HCT116 (cell line): ENCODE measurements around the gene CAMK2D. TPM values are rescaled to one million over a fixed set of nuclear protein-coding genes. Genes with fewer than 3 reads are reported as not detected.

Experiments
- ATAC-seq: fragments of 200-7000 bp; cut with Tn5 transposase; 2 replicates; pipeline ENCODE4 v1.9.1; 2020; ENCODE audit warnings: mild to moderate bottlenecking, moderate library complexity
- BruUV-seq: library from RNA; stranded (reverse); fragments of 400-500 nt; replicated peaks from 2 replicates; lab custom pipeline; 2021; lab: Mats Ljungman, UMichigan
- CTCF ChIA-PET: fragments of 300-600 bp; sonication (Branson Sonifier 250); formaldehyde crosslinking; loops from one replicate; lab custom pipeline; 2021; ENCODE audit warnings: antibody characterized with exemption; lab: Charles Lee
- POLR2A ChIA-PET: fragments of 300-600, 350-600 bp; sonication (Branson Sonifier 250); formaldehyde crosslinking; loops from one replicate; lab custom pipeline; 2021; ENCODE audit warnings: antibody characterized with exemption; lab: Charles Lee
- RAD21 ChIA-PET, 2 experiments: fragments of 300-600 bp; sonication (Branson Sonifier 250); formaldehyde crosslinking; loops; one replicate each; lab custom pipeline; 2023; ENCODE audit warnings: low total read pairs in 2 of 2; ENCODE audit not compliant: uncharacterized antibody in 2 of 2, unreplicated experiment in 2 of 2, low non-redundant PET in 1 of 2; lab: Charles Lee
- DNase-seq: peaks from one replicate; pipeline ENCODE4 v3.0.0-alpha.2; 2010; ENCODE audit warnings: low read depth, low spot score
- H2AFZ ChIP-seq: fragments of 200-600 bp; shearing (Covaris generic), sonication (generic); 2 replicates; pipeline ENCODE4 v1.6.1; 2017; ENCODE audit warnings: low read depth, mixed run types, mixed read lengths, antibody characterized with exemption, low read length; ENCODE audit not compliant: poor library complexity, severe bottlenecking
- H3K27ac ChIP-seq: 2 replicates; pipeline ENCODE4 v1.5.1; 2012; ENCODE audit warnings: low read depth, low read length
- H3K27me3 ChIP-seq: fragments of 200-600 bp; sonication (generic); 2 replicates; pipeline ENCODE4 v1.6.1; 2016; ENCODE audit warnings: mixed run types, low read length, mixed read lengths; ENCODE audit not compliant: insufficient read depth
- H3K36me3 ChIP-seq, 2 experiments: fragments of 200-500 bp in 1 of 2; fragments of 200-600 bp in 1 of 2; sonication (Bioruptor generic) in 1 of 2; sonication (generic) in 1 of 2; 2 replicates each; pipeline versions ENCODE4 v1.5.1 to v1.6.1; 2014 to 2016; ENCODE audit warnings: low read length in 2 of 2, inconsistent platforms in 1 of 2, mixed read lengths in 1 of 2, mixed run types in 1 of 2; ENCODE audit not compliant: insufficient read depth in 2 of 2, control insufficient read depth in 1 of 2
- H3K4me1 ChIP-seq, 2 experiments: fragments of 200-600 bp in 1 of 2; sonication (generic) in 1 of 2; 2 replicates each; pipeline versions ENCODE4 v1.5.1 to v1.6.1; 2012 to 2017; ENCODE audit warnings: low read length in 2 of 2, inconsistent platforms in 1 of 2, mild to moderate bottlenecking in 1 of 2, mixed read lengths in 1 of 2, mixed run types in 1 of 2, moderate library complexity in 1 of 2; ENCODE audit not compliant: insufficient read depth in 2 of 2, control insufficient read depth in 1 of 2
- H3K4me2 ChIP-seq: fragments of 200-600 bp; sonication (generic); 2 replicates; pipeline ENCODE4 v1.6.1; 2017; ENCODE audit warnings: mixed run types, low read length, mixed read lengths
- H3K4me3 ChIP-seq, 2 experiments: fragments of 200-600 bp in 1 of 2; sonication (generic) in 1 of 2; replicated peaks in 1 of 2; 2 replicates each; pipeline ENCODE4 v1.5.1; 2011 to 2016; ENCODE audit warnings: low read length in 2 of 2, control low read depth in 1 of 2, low read depth in 1 of 2, mild to moderate bottlenecking in 1 of 2, mixed read lengths in 1 of 2, mixed run types in 1 of 2
- H3K79me2 ChIP-seq: fragments of 200-600 bp; sonication (generic); 2 replicates; pipeline ENCODE4 v1.6.1; 2017; ENCODE audit warnings: mild to moderate bottlenecking, mixed run types, low read length, moderate library complexity, mixed read lengths; ENCODE audit not compliant: insufficient read depth
- H3K9ac ChIP-seq: fragments of 200-600 bp; sonication (generic); 2 replicates; pipeline ENCODE4 v1.6.1; 2016; ENCODE audit warnings: low read length, mixed read lengths
- H3K9me2 ChIP-seq: fragments of 200-600 bp; sonication (generic), shearing (Covaris generic); 2 replicates; pipeline ENCODE4 v1.6.1; 2017; ENCODE audit warnings: mixed run types, mild to moderate bottlenecking, moderate library complexity; ENCODE audit not compliant: insufficient read depth
- H3K9me3 ChIP-seq, 2 experiments: fragments of 200-500 bp in 1 of 2; fragments of 200-600 bp in 1 of 2; sonication (Bioruptor generic) in 1 of 2; sonication (generic) in 1 of 2; 2 replicates each; pipeline ENCODE4 v1.6.1; 2014 to 2017; ENCODE audit warnings: low read length in 2 of 2, mixed read lengths in 2 of 2, inconsistent platforms in 1 of 2, low read depth in 1 of 2, mild to moderate bottlenecking in 1 of 2, mixed run types in 1 of 2, moderate library complexity in 1 of 2; ENCODE audit not compliant: control insufficient read depth in 1 of 2, insufficient read depth in 1 of 2
- H4K20me1 ChIP-seq: fragments of 200-600 bp; sonication (generic), shearing (Covaris generic); 2 replicates; pipeline ENCODE4 v1.6.1; 2017; ENCODE audit warnings: mixed run types, mild to moderate bottlenecking, moderate library complexity; ENCODE audit not compliant: insufficient read depth
- ATF3 ChIP-seq: IDR thresholded peaks from 2 replicates; pipeline ENCODE4 v1.6.1; 2012
- EGR1 ChIP-seq: IDR thresholded peaks from 2 replicates; pipeline ENCODE4 v1.6.1; 2012; ENCODE audit warnings: low read depth
- ELF1 ChIP-seq: IDR thresholded peaks from 2 replicates; pipeline ENCODE4 v1.6.1; 2012; ENCODE audit warnings: low read depth, borderline replicate concordance
- EZH2 ChIP-seq: fragments of 200-600 bp; sonication (generic); IDR thresholded peaks from 2 replicates; pipeline ENCODE4 v1.6.1; 2017; ENCODE audit warnings: antibody characterized with exemption, mixed run types
- EZH2phosphoT487 ChIP-seq: fragments of 200-600 bp; IDR thresholded peaks from 2 replicates; pipeline ENCODE4 v1.6.1; 2018; ENCODE audit warnings: antibody characterized with exemption, borderline replicate concordance
- POLR2A ChIP-seq: IDR thresholded peaks from 2 replicates; pipeline ENCODE4 v1.7.0; 2011; ENCODE audit warnings: borderline replicate concordance; ENCODE audit not compliant: insufficient read depth, insufficient read length; ENCODE audit errors: extremely low read depth
- POLR2AphosphoS5 ChIP-seq: IDR thresholded peaks from 2 replicates; pipeline ENCODE4 v1.6.1; 2011; ENCODE audit warnings: mild to moderate bottlenecking, low read depth, low read length, moderate library complexity
- SP1 ChIP-seq: IDR thresholded peaks from 2 replicates; pipeline ENCODE4 v1.6.1; 2012; ENCODE audit warnings: low read depth
- SRF ChIP-seq: IDR thresholded peaks from 2 replicates; pipeline ENCODE4 v1.6.1; 2012; ENCODE audit warnings: low read depth
- YY1 ChIP-seq: IDR thresholded peaks from 2 replicates; pipeline ENCODE4 v1.6.1; 2011; ENCODE audit warnings: low read length, low read depth, moderate library complexity, mild to moderate bottlenecking; ENCODE audit not compliant: insufficient replicate concordance; ENCODE audit errors: extremely low read depth
- ZFX ChIP-seq: fragments of 450-650 bp; IDR thresholded peaks from 2 replicates; pipeline ENCODE4 v1.6.1; 2017
- ZNF274 ChIP-seq: fragments of 200-500 bp; sonication (Bioruptor generic); IDR thresholded peaks from 2 replicates; pipeline ENCODE4 v1.6.1; 2014; ENCODE audit warnings: mild to moderate bottlenecking, low read depth, low read length, inconsistent platforms
- intact Hi-C: fragments of 100-400 bp; cut with micrococcal nuclease; formaldehyde crosslinking; loops from 2 replicates; pipeline ENCODE4 v1.10.0; 2022
- total RNA-seq: library from RNA; stranded (reverse); gene quantifications from one replicate; pipeline ENCODE4 v1.2.1, GENCODE V29; 2021; ENCODE audit not compliant: unreplicated experiment
- TF ChIP-seq, protein P1 (sequence below): IDR thresholded peaks from 2 replicates; pipeline ENCODE4 v1.6.1; 2012; ENCODE audit warnings: low read depth
- TF ChIP-seq, protein P2 (sequence below): IDR thresholded peaks from 2 replicates; pipeline ENCODE4 v1.6.1; 2012

CAMK2D gene
- total RNA-seq, 1 experiment from 2014 or later = 67.0 TPM

DNA sequence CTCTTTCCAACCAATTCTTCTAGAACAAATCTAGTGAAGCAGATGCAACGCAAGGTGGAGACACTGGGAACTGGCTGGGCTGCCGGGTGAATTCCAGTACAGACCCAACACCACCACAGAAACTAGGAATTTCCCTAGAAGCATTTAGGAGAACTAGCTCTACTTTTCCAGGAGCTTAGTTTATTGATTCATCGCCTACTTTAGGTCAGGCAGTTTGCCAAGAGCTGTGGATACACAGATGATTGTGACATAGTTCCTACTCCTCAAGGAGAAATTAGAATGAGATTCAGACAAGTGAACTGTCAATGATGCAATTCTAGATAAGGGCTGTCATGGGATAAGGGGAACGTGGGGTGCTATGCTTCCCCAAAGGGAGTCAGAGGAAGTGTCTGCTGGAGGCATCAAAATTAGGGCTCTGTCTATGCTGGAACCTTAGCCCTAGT, 350.0 kb downstream of the CAMK2D start (continued):
- TF ChIP-seq, protein P1, sequence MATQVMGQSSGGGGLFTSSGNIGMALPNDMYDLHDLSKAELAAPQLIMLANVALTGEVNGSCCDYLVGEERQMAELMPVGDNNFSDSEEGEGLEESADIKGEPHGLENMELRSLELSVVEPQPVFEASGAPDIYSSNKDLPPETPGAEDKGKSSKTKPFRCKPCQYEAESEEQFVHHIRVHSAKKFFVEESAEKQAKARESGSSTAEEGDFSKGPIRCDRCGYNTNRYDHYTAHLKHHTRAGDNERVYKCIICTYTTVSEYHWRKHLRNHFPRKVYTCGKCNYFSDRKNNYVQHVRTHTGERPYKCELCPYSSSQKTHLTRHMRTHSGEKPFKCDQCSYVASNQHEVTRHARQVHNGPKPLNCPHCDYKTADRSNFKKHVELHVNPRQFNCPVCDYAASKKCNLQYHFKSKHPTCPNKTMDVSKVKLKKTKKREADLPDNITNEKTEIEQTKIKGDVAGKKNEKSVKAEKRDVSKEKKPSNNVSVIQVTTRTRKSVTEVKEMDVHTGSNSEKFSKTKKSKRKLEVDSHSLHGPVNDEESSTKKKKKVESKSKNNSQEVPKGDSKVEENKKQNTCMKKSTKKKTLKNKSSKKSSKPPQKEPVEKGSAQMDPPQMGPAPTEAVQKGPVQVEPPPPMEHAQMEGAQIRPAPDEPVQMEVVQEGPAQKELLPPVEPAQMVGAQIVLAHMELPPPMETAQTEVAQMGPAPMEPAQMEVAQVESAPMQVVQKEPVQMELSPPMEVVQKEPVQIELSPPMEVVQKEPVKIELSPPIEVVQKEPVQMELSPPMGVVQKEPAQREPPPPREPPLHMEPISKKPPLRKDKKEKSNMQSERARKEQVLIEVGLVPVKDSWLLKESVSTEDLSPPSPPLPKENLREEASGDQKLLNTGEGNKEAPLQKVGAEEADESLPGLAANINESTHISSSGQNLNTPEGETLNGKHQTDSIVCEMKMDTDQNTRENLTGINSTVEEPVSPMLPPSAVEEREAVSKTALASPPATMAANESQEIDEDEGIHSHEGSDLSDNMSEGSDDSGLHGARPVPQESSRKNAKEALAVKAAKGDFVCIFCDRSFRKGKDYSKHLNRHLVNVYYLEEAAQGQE = no peak
- TF ChIP-seq POLR2A = no peak

DNA sequence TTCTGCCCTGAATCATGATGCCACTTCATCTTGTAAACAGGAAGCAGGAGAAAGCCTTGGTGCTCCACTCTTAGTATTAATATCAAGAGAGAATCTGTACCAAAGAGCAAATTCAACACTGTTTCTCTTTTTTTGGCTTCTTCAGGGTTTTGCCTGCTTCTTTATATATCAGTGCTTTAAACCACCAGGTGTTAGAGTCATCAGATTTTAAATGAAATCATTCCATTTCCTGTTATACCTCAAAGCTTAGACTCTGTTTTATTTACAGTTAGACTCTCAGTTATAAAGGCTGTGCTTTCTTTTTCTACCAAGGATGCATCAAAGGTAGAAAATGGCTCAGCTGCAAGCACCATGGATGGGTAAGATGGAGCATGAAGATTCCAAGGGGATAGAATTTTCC, 350.9 kb downstream of the CAMK2D start:
- no peak overlapping the region for H3K4me3 ChIP-seq
- no TSS peak for BruUV-seq
- DNase-seq (no peak), ATAC-seq (no peak)
- no peak overlapping the region for H3K27ac ChIP-seq
- no peak for TF ChIP-seq YY1
- no peak for TF ChIP-seq EZH2phosphoT487
- TF ChIP-seq, protein P2, sequence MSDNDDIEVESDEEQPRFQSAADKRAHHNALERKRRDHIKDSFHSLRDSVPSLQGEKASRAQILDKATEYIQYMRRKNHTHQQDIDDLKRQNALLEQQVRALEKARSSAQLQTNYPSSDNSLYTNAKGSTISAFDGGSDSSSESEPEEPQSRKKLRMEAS = no peak
- no peak for TF ChIP-seq ZFX
- no peak for TF ChIP-seq ELF1
- TF ChIP-seq ATF3 = no peak
- TF ChIP-seq ZNF274 = no peak
- TF ChIP-seq SRF = no peak
- no peak for TF ChIP-seq EZH2
- TF ChIP-seq SP1 = no peak
- no peak for TF ChIP-seq EGR1
- no peak for TF ChIP-seq POLR2AphosphoS5
- H4K20me1 ChIP-seq = no peaks in the 10 kb centered on the region
- intact Hi-C loops = no loop called here
- H3K4me1 ChIP-seq = peaks cover 0 to 6% of the 10 kb centered on the region in 2 experiments; a peak in 1 of 4 replicates
- no peak overlapping the region for H2AFZ ChIP-seq
- no peak overlapping the region for H3K4me2 ChIP-seq
- H3K9ac ChIP-seq = no peak overlapping the region
- ChIA-PET CTCF (no interaction called here), POLR2A (interaction anchor here (1.2 kb wide), 1 partner anchor 8 kb away, joined by 3 read pairs; no protein-coding TSS in a partner anchor), RAD21 (no interaction called here)
- no peaks in the 10 kb centered on the region for H3K36me3 ChIP-seq
- H3K79me2 ChIP-seq = no peaks in the 10 kb centered on the region
- H3K27me3 ChIP-seq = no peaks in the 10 kb centered on the region
- H3K9me3 ChIP-seq = no peaks in the 10 kb centered on the region
- no peaks in the 10 kb centered on the region for H3K9me2 ChIP-seq
